NT2/D1 (cell line): ENCODE measurements around the gene VENTX.

Source experiments
- DNase-seq: peaks from one replicate; pipeline ENCODE4 v3.0.0-alpha.2; 2011; ENCODE audit warnings: low read depth, low spot score
- H3K27me3 ChIP-seq: 2 replicates; pipeline ENCODE4 v1.6.0; 2011; ENCODE audit warnings: mild to moderate bottlenecking; ENCODE audit not compliant: insufficient read length, insufficient read depth
- H3K36me3 ChIP-seq: 2 replicates; pipeline ENCODE4 v1.6.1; 2011; ENCODE audit warnings: mild to moderate bottlenecking, low read length, mixed read lengths; ENCODE audit not compliant: insufficient read depth, insufficient read length
- H3K4me1 ChIP-seq: 2 replicates; pipeline ENCODE4 v1.5.1; 2011; ENCODE audit not compliant: insufficient read depth, insufficient read length
- H3K4me3 ChIP-seq: 2 replicates; pipeline ENCODE4 v1.5.1; 2011; ENCODE audit warnings: low read depth; ENCODE audit not compliant: insufficient read length
- H3K9ac ChIP-seq: 2 replicates; pipeline ENCODE4 v1.6.0; 2011; ENCODE audit warnings: low read depth; ENCODE audit not compliant: insufficient read length
- H3K9me3 ChIP-seq: 2 replicates; pipeline ENCODE4 v1.5.1; 2011; ENCODE audit warnings: mild to moderate bottlenecking, low read length; ENCODE audit not compliant: insufficient read depth
- SUZ12 ChIP-seq: IDR thresholded peaks from 2 replicates; pipeline ENCODE4 v1.6.1; 2011; ENCODE audit not compliant: insufficient read length, insufficient read depth; ENCODE audit errors: extremely low read depth
- YY1 ChIP-seq: IDR thresholded peaks from 2 replicates; pipeline ENCODE4 v1.6.1; 2011; ENCODE audit not compliant: insufficient read length, insufficient read depth
- ZNF274 ChIP-seq: IDR thresholded peaks from 2 replicates; pipeline ENCODE4 v1.6.1; 2011; ENCODE audit warnings: mild to moderate bottlenecking, low read depth, low read length

VENTX gene

GRCh38 chr10:133207627-133208026, 30.0 kb upstream of the VENTX start:
- Histone ChIP-seq H3K27me3 (no peaks in the 10 kb centered on the region), H3K4me1 (no peaks in the 10 kb centered on the region), H3K9ac (no peak overlapping the region), H3K9me3 (no peaks in the 10 kb centered on the region), H3K36me3 (peaks cover 3% of the 10 kb centered on the region), H3K4me3 (no peak overlapping the region)
- no peak for DNase-seq
- no peak for TF ChIP-seq SUZ12
- TF ChIP-seq YY1, result no peak
- TF ChIP-seq ZNF274, result no peak

- DNase-seq, result no peak
- Histone ChIP-seq H3K4me3 (no peak overlapping the region), H3K27me3 (no peaks in the 10 kb centered on the region), H3K9ac (no peak overlapping the region), H3K9me3 (no peaks in the 10 kb centered on the region), H3K36me3 (peaks cover 3% of the 10 kb centered on the region), H3K4me1 (no peaks in the 10 kb centered on the region)
- TF ChIP-seq SUZ12 (no peak), ZNF274 (no peak), YY1 (no peak)
These were observed 29.2 kb upstream of the VENTX start for GRCh38 chr10:133208466-133208865.

DNA sequence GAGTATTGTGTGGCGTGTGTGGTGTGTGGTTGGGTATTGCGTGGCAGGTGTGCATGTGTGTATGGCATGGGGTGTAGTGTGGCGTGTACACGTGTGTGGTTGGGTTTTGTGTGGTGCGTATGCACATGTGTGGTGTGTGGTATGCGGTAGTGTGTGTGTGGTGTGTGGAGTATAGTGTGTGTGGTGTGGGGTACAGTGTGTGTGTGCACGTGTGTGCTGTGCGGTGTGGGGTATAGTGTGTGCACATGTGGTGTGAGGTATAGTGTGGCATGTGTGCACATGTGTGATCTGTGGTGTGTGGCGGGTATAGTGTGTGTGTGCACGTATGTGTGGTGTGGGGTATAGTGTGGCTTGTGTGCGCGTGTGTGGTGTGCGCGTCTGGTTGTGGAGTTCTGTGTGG, 28.5 kb upstream of the VENTX start:
- Histone ChIP-seq H3K9me3 (no peaks in the 10 kb centered on the region), H3K4me3 (no peak overlapping the region), H3K36me3 (peaks cover 1% of the 10 kb centered on the region), H3K4me1 (no peaks in the 10 kb centered on the region), H3K27me3 (no peaks in the 10 kb centered on the region), H3K9ac (no peak overlapping the region)
- DNase-seq, result no peak
- TF ChIP-seq SUZ12, result no peak
- no peak for TF ChIP-seq YY1
- no peak for TF ChIP-seq ZNF274

DNA sequence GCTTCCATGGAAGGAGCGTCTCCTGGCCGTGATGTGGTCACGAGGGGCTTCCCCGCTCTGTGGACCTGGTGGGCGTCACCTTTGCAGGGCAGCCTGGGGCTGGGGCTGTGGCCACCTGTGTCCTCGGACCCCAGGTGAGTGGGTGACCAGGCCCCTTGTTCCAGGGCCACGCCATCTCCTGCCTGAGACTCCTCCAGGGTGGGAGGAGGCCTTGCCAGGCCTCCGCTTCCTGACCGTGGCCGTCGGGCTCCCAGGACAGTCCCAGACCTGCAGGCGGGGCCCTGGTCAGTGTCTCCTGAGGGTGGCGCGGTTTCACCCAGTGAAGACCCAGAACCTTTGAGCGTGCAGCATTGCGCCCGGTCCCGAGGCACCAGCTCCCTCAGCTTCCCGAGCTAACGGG, 28.0 kb upstream of the VENTX start:
- H3K9ac ChIP-seq, result no peak overlapping the region
- H3K9me3 ChIP-seq, result no peaks in the 10 kb centered on the region
- no peaks in the 10 kb centered on the region for H3K4me1 ChIP-seq
- no peaks in the 10 kb centered on the region for H3K27me3 ChIP-seq
- no peak overlapping the region for H3K4me3 ChIP-seq
- H3K36me3 ChIP-seq, result no peaks in the 10 kb centered on the region
- TF ChIP-seq ZNF274 (no peak), SUZ12 (no peak), YY1 (no peak)
- DNase-seq, result no peak

GRCh38 chr10:133210398-133211140, 27.1 kb upstream of the VENTX start:
- no peaks in the 10 kb centered on the region for H3K36me3 ChIP-seq
- no peak overlapping the region for H3K4me3 ChIP-seq
- TF ChIP-seq YY1, result no peak
- TF ChIP-seq SUZ12, result no peak
- no peak for TF ChIP-seq ZNF274
- no peaks in the 10 kb centered on the region for H3K27me3 ChIP-seq
- DNase-seq, result no peak
- H3K4me1 ChIP-seq, result no peaks in the 10 kb centered on the region
- no peaks in the 10 kb centered on the region for H3K9me3 ChIP-seq
- no peak overlapping the region for H3K9ac ChIP-seq

DNA sequence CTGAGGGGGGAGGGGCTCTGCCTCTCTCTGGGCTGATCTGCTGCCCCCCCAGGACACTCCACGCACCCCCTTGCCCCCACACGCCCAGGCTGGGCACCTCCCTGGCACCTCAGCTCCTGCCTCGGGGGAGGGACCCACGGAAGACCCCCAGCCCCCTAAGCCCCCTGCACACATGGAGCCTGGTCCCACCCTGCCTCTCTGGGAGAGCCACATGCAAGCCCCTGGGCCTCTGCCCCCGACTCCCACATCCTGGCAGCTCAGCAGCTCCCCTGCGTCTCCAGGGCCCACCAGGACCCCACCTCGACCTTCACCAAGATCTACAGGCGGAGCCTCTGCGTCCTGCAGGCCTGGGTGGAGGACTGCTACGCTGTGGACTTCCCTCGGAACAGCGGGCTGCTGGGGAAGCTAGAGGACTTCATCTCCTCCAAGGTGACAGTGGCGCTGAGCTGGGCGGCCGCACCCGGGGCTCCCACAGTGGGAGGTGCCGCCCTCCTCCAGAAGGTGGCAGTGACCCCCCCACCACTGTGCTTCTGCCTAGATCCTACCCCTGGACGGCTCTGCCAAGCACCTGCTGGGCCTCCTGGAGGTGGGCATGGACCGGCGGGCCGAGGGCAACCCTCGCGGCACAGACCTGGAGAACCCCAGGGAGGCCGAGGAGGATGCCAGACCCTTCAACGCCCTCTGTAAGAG, 26.4 kb upstream of the VENTX start:
- TF ChIP-seq SUZ12 (no peak), ZNF274 (no peak), YY1 (no peak)
- Histone ChIP-seq H3K27me3 (no peaks in the 10 kb centered on the region), H3K4me3 (no peak overlapping the region), H3K4me1 (no peaks in the 10 kb centered on the region), H3K9me3 (no peaks in the 10 kb centered on the region), H3K9ac (no peak overlapping the region), H3K36me3 (no peaks in the 10 kb centered on the region)
- DNase-seq, result no peak

GRCh38 chr10:133211959-133212852, 25.4 kb upstream of the VENTX start:
- no peaks in the 10 kb centered on the region for H3K27me3 ChIP-seq
- no peaks in the 10 kb centered on the region for H3K9me3 ChIP-seq
- no peaks in the 10 kb centered on the region for H3K36me3 ChIP-seq
- no peak for TF ChIP-seq SUZ12
- no peak for TF ChIP-seq ZNF274
- TF ChIP-seq YY1, result no peak
- H3K4me1 ChIP-seq, result no peaks in the 10 kb centered on the region
- no peak for DNase-seq
- no peak overlapping the region for H3K4me3 ChIP-seq
- H3K9ac ChIP-seq, result no peak overlapping the region
